ENCODE results near the gene TCF7L2.
A peak's percentile ranks its signal among the peaks of the same experiment; 100 is the strongest.
"Not testable (repeated sequence)": the region's sequence is repeated elsewhere in the genome, so short reads cannot be mapped to it uniquely, and the experiment has no call there.

Gene TCF7L2

GRCh38 chr10:113093188-113094113, 143.4 kb downstream of the TCF7L2 start:
- DNase-seq (ENCODE audit: low read depth in 3 of 3) = no peak

GRCh38 chr10:113094114-113094486, 144.1 kb downstream of the TCF7L2 start:
- no peak for DNase-seq (ENCODE audit: low read depth in 3 of 3)

- no peak for DNase-seq (ENCODE audit: low read depth in 3 of 3)
These were observed 145.5 kb downstream of the TCF7L2 start for GRCh38 chr10:113095419-113096127.

DNA sequence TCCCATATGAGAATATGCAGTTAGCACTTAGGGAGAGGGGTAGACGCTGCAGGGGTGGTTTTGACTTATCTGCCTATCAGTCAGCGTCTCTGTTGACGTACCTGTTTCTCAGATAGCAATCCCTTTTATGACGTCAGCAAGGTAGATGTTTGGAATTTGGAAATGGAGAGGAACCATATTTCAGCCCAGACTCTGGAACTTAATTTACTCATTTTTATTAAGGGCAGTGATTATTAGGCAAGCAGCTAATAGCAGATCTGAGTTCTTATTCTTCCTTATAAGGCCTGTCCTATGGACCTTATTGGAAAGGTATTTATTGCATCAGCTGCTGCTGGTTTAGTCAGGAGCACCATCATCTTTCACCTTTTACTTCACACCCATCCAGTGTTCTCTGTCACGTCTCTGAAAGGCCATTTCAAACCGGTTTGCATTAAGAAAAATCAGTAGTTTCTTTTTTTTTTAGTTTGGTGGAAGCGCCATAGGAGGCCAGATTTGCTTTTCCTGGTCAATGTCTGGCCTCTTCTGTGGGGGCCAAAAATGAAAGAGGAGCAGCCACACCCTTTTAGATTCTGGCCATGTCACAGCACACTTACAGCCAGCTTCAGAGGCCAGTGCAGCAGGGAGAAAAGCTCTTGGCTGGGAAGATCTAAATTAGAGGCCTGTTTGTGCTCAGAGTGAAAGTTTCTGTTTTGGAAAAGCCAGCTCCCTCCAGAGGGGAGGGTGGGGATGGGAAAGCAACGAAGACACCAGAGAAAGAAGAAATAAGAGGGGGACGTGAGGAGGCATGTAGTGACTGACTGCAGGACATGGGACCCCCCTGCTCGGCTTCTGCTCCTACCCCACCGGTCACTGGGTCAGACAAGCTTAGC, 146.3 kb downstream of the TCF7L2 start:
- DNase-seq (ENCODE audit: low read depth in 3 of 3) = no peak

- DNase-seq (ENCODE audit: low read depth in 3 of 3) = no peak
These were observed 147.0 kb downstream of the TCF7L2 start for GRCh38 chr10:113097036-113097435.

- no peak for DNase-seq (ENCODE audit: low read depth in 3 of 3)
These were observed 149.6 kb downstream of the TCF7L2 start for GRCh38 chr10:113099431-113100183.

- DNase-seq (ENCODE audit: low read depth in 3 of 3) = no peak
These were observed 150.2 kb downstream of the TCF7L2 start for GRCh38 chr10:113100281-113100680.

- no peak for DNase-seq (ENCODE audit: low read depth in 3 of 3)
These were observed 153.2 kb downstream of the TCF7L2 start for GRCh38 chr10:113103131-113103840.

GRCh38 chr10:113104047-113104446, 154.0 kb downstream of the TCF7L2 start:
- no peak for DNase-seq (ENCODE audit: low read depth in 3 of 3)

DNA sequence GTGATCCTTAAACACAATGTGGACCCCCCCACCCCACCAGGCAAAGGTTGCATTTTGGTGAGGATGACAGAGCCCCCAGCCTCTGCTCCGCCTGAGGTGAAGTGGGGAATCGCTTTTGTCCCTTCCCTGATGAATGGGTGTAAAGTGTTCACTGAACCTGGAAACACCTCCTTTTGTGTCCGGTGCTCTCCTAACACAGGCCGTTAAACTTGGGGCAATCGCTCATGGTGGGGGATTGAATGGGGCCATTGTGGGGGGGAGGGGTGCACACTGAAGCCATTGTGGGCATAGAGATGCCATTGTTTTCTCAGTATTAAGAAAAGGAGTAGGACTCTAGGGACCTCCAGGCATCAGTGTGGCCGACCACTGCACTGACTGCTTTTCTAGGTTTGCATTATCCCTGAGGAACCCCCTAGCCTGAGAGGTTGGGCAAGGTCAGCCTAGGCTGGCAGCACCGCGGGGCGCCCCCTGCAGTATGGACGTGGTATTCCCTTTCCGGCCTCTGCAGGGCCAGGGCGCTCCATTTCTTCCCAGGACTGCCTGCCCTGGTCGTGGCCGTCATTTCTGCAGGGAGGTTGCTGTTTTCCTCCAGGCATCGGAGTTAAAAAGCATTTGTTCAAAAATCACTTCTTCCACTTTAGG, 158.3 kb downstream of the TCF7L2 start:
- DNase-seq (ENCODE audit: low read depth in 3 of 3) = peak in 1 of 3 experiments; percentile 27

- no peak for DNase-seq (ENCODE audit: low read depth in 3 of 3)
These were observed 158.9 kb downstream of the TCF7L2 start for GRCh38 chr10:113108948-113109347.

- DNase-seq (ENCODE audit: low read depth in 3 of 3) = not testable (repeated sequence)
These were observed 159.4 kb downstream of the TCF7L2 start for GRCh38 chr10:113109482-113109881.

DNA sequence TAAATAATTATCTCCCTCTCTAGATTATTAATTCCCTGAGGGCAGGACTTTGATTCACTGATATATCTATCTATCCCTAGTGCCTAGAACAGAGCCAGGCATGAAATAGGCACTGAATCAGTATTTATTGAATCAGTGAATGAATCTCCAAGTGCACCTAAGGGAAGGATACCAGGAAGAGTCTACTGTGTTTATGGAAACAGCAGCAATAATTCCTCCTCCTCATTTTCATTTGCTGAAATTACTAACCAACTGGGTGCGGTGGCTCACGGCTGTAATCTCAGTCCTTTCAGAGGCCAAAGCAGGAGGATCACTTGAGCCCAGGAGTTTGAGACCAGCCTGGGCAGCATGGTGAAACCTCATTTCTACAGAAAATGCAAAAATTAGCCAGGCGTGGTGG, 161.2 kb downstream of the TCF7L2 start:
- no peak for DNase-seq (ENCODE audit: low read depth in 3 of 3)

DNA sequence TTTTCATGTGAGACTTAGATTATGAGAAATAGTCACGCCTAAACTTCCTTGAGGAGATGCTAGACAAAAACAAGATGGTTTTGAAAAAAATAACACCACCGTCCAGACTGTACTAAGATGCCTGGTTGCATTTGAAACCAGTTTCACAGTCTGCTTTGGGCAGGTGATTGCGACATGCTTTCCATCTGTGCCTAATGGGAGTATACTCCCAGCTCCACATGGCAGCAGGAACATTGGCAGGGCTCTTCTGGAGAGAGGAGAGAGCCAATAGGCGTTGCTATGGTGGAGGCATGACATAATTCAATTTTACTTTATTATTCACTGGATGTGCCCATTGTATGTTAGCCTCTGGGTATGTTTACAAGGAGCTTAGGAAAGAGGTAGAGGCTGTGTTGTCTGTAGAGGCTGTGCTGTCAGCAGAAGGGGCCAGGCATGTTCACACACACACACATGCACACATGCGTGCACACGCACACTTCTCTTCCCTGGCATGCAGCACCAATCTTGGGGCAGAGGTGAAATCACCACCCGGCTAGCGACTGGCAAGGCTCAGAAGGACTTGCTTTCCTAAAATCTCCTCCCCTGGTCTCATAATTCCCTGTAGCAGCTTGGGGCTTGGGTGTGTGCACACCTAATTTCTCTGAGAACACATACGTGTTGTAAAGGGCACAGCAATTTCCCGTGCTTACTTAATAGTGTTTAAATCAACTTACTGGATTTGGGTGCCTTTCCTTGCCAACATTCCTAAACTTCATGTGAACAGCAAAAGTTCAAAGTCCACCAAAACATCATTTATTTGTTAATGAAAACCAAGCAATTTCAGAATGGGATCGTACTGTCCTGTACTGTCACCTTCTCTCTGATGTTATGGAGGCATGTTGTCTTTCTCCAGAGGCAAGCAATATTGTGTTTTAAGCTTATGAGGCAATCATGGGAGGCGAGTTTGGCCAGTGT, 162.1 kb downstream of the TCF7L2 start:
- no peak for DNase-seq (ENCODE audit: low read depth in 3 of 3)

- DNase-seq (ENCODE audit: low read depth in 3 of 3) = no peak
These were observed 163.2 kb downstream of the TCF7L2 start for GRCh38 chr10:113113241-113113640.

- no peak for DNase-seq (ENCODE audit: low read depth in 3 of 3)
These were observed 163.9 kb downstream of the TCF7L2 start for GRCh38 chr10:113113918-113114317.

DNA sequence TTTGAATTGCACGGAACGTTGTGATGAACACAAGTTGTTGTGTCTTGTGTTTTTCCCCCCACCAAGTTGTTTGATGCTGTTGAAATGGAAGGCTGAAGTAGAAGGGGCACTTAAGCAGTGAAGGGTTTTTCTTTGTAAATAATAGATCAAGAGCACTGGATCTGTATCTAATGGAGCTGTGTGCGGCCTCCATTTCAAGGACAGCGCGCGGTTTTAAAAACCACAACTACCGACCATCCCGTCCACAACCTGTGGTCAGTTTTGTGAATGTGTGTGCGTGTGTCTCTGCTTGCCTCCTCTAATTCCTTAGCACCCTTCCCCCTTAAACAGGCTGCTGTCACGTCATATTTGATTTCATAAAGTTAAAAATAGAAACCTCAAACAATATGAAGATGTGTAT, 165.5 kb downstream of the TCF7L2 start:
- DNase-seq (ENCODE audit: low read depth in 3 of 3) = no peak

DNA sequence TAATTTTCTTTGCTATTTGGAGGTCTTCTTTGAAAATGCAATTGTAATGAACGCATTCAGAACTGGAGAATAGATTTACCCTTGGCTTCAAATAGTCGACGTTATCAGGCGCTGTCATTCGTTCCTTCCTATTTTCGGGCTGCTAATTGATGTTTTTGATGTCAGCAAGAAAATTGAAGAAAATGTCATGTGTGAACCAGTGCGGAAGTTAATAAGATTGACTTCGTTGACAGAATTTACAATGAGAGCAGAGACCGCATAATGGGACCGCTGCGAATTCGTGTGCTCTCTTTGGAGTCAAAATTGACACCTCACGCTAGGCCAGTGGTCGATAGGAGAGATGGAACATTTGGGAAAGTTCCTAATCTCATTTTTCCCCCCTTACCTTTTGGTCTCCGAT, 168.8 kb downstream of the TCF7L2 start:
- no peak for DNase-seq (ENCODE audit: low read depth in 3 of 3)

DNA sequence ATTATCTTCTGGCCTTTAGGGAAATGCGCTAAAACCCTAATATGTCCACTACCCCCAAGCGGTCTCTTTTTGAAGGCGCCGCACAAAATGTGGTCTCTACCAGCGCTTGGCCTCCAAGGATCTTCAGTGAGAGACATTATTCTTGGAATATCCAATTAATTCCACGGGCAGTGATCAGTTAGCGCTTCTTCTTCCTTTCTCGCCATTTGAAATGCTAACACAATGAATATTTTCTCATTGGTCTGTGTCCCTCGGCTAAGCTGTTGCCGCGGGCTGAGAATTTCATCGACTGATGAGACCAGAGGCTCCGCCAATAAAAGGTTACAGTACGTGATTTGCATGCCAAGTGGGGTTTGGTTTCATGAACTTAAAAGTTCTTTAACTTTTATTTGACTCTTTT, 169.8 kb downstream of the TCF7L2 start:
- no peak for DNase-seq (ENCODE audit: low read depth in 3 of 3)
